Mesenchymal stem cell (in vitro differentiated cells and primary cell): ENCODE measurements around the gene MALT1.
A peak's percentile ranks its signal among the peaks of the same experiment; 100 is the strongest.

ENCODE experiments used
- DNase-seq: peaks from one replicate; pipeline ENCODE4 v3.0.0-alpha.2; 2013
- H2AFZ ChIP-seq: one replicate; pipeline ENCODE4 v1.6.1; 2013; ENCODE audit warnings: low read depth, mild to moderate bottlenecking, control low read depth, inconsistent platforms, low read length, moderate library complexity
- H2AK5ac ChIP-seq: 2 replicates; pipeline ENCODE4 v1.6.1; 2013; ENCODE audit warnings: low read length, moderate library complexity, mild to moderate bottlenecking, inconsistent platforms; ENCODE audit not compliant: severe bottlenecking
- H2BK120ac ChIP-seq: one replicate; pipeline ENCODE4 v1.6.1; 2013; ENCODE audit warnings: low read depth, mild to moderate bottlenecking, inconsistent platforms, low read length, moderate library complexity
- H2BK12ac ChIP-seq, 2 experiments: one replicate each; pipeline ENCODE4 v1.6.1; 2013; ENCODE audit warnings: inconsistent platforms in 2 of 2, low read length in 2 of 2, mild to moderate bottlenecking in 2 of 2, moderate library complexity in 2 of 2, control low read depth in 1 of 2
- H2BK15ac ChIP-seq: one replicate; pipeline ENCODE4 v1.6.1; 2013; ENCODE audit warnings: mild to moderate bottlenecking, low read depth, inconsistent platforms; ENCODE audit not compliant: poor library complexity, severe bottlenecking
- H2BK5ac ChIP-seq: 2 replicates; pipeline ENCODE4 v1.6.1; 2013; ENCODE audit warnings: low read depth, mild to moderate bottlenecking, low read length, control low read depth, inconsistent platforms; ENCODE audit not compliant: poor library complexity, severe bottlenecking
- H3K14ac ChIP-seq, 2 experiments: one replicate each; pipeline ENCODE4 v1.6.1; 2013; ENCODE audit warnings: inconsistent platforms in 2 of 2, low read length in 2 of 2, control low read depth in 1 of 2, mild to moderate bottlenecking in 1 of 2, moderate library complexity in 1 of 2
- H3K18ac ChIP-seq, 2 experiments: one replicate each; pipeline ENCODE4 v1.6.1; 2013; ENCODE audit warnings: inconsistent platforms in 2 of 2, low read length in 2 of 2, control low read depth in 1 of 2, low read depth in 1 of 2, mild to moderate bottlenecking in 1 of 2
- H3K23ac ChIP-seq, 2 experiments: one replicate each; pipeline ENCODE4 v1.6.1; 2013; ENCODE audit warnings: inconsistent platforms in 2 of 2, low read length in 2 of 2, mild to moderate bottlenecking in 2 of 2, moderate library complexity in 2 of 2, control low read depth in 1 of 2
- H3K27ac ChIP-seq: 2 replicates; pipeline ENCODE4 v1.5.1; 2013; ENCODE audit warnings: mild to moderate bottlenecking, moderate library complexity, low read length, control low read depth, inconsistent platforms; ENCODE audit not compliant: poor library complexity, severe bottlenecking
- H3K27me3 ChIP-seq, 2 experiments: 2 replicates each; pipeline versions ENCODE4 v1.6.1 to v1.7.0; 2013; ENCODE audit warnings: low read length in 2 of 2, mild to moderate bottlenecking in 2 of 2, moderate library complexity in 2 of 2, control low read depth in 1 of 2, inconsistent platforms in 1 of 2; ENCODE audit not compliant: control insufficient read depth in 1 of 2, insufficient read depth in 1 of 2
- H3K36me3 ChIP-seq, 2 experiments: 2 replicates each; pipeline versions ENCODE4 v1.6.1 to v1.7.0; 2013; ENCODE audit warnings: low read length in 2 of 2, control low read depth in 1 of 2, inconsistent platforms in 1 of 2, low read depth in 1 of 2, mild to moderate bottlenecking in 1 of 2; ENCODE audit not compliant: insufficient read depth in 2 of 2, control insufficient read depth in 1 of 2
- H3K4ac ChIP-seq, 2 experiments: one replicate each; pipeline ENCODE4 v1.6.1; 2013; ENCODE audit warnings: inconsistent platforms in 2 of 2, low read length in 2 of 2, mild to moderate bottlenecking in 2 of 2, moderate library complexity in 2 of 2, control low read depth in 1 of 2, low read depth in 1 of 2
- H3K4me1 ChIP-seq: 2 replicates; pipeline ENCODE4 v1.6.1; 2013; ENCODE audit warnings: low read depth, low read length, control low read depth; ENCODE audit not compliant: control insufficient read depth, insufficient read depth
- H3K4me2 ChIP-seq: 2 replicates; pipeline ENCODE4 v1.6.1; 2013; ENCODE audit warnings: low read length, mild to moderate bottlenecking, inconsistent platforms; ENCODE audit not compliant: poor library complexity, severe bottlenecking
- H3K4me3 ChIP-seq, 2 experiments: 2 replicates each; pipeline versions ENCODE4 v1.5.1 to v1.7.0; 2013; ENCODE audit warnings: low read length in 2 of 2, mild to moderate bottlenecking in 2 of 2, control low read depth in 1 of 2, low read depth in 1 of 2; ENCODE audit not compliant: insufficient read depth in 1 of 2
- H3K79me1 ChIP-seq: replicated peaks from 2 replicates; pipeline ENCODE4 v1.6.1; 2013; ENCODE audit warnings: mild to moderate bottlenecking, control low read depth, low read length, inconsistent platforms; ENCODE audit not compliant: poor library complexity, severe bottlenecking
- H3K9ac ChIP-seq: 2 replicates; pipeline ENCODE4 v1.7.0; 2013; ENCODE audit warnings: mild to moderate bottlenecking, low read length, moderate library complexity
- H3K9me3 ChIP-seq: 2 replicates; pipeline ENCODE4 v1.7.0; 2013; ENCODE audit warnings: mild to moderate bottlenecking, low read length; ENCODE audit not compliant: control insufficient read depth
- H4K8ac ChIP-seq: one replicate; pipeline ENCODE4 v1.6.1; 2013; ENCODE audit warnings: inconsistent platforms, mild to moderate bottlenecking, low read length, moderate library complexity
- H4K91ac ChIP-seq: one replicate; pipeline ENCODE4 v1.6.1; 2013; ENCODE audit warnings: mild to moderate bottlenecking, low read length, inconsistent platforms
- WGBS: methylation state at CpG from one replicate; pipeline ENCODE4 v1.1.7; 2013; ENCODE audit warnings: mixed read lengths; 5-methylcytosine and 5-hydroxymethylcytosine counted together

MALT1 gene

GRCh38 chr18:58761970-58762780 is 90.9 kb downstream of the MALT1 start:
- no peak overlapping the region for H3K4me2 ChIP-seq
- H2AFZ ChIP-seq: no peak overlapping the region
- H2BK120ac ChIP-seq: no peak overlapping the region
- H3K4me3 ChIP-seq: no peak overlapping the region
- no peaks in the 10 kb centered on the region for H3K36me3 ChIP-seq
- no peak overlapping the region for H3K27ac ChIP-seq
- no peak overlapping the region for H4K8ac ChIP-seq
- H3K4me1 ChIP-seq: peaks cover 4% of the 10 kb centered on the region
- no peak overlapping the region for H4K91ac ChIP-seq
- no peak for DNase-seq
- H2BK12ac ChIP-seq: no peak overlapping the region
- 94% methylated on average over 11 of the region's 15 CpGs for WGBS
- H3K14ac ChIP-seq: no peak overlapping the region
- no peak overlapping the region for H2BK5ac ChIP-seq
- H3K18ac ChIP-seq: no peak overlapping the region
- no peaks in the 10 kb centered on the region for H3K79me1 ChIP-seq
- H2AK5ac ChIP-seq: no peak overlapping the region
- H3K9me3 ChIP-seq: no peaks in the 10 kb centered on the region
- no peak overlapping the region for H3K9ac ChIP-seq
- H3K27me3 ChIP-seq: peaks cover 18 to 64% of the 10 kb centered on the region in 2 experiments
- no peak overlapping the region for H2BK15ac ChIP-seq
- no peak overlapping the region for H3K4ac ChIP-seq
- peak overlapping the region in 1 of 2 experiments; percentile 67 for H3K23ac ChIP-seq

GRCh38 chr18:58762781-58763171 is 91.5 kb downstream of the MALT1 start:
- no peak overlapping the region for H2BK120ac ChIP-seq
- H2BK15ac ChIP-seq: no peak overlapping the region
- no peak overlapping the region for H3K4ac ChIP-seq
- peaks cover 4% of the 10 kb centered on the region for H3K4me1 ChIP-seq
- no peak overlapping the region for H2BK12ac ChIP-seq
- no peak for DNase-seq
- H2AK5ac ChIP-seq: peak overlapping the region; percentile 16
- no peak overlapping the region for H2AFZ ChIP-seq
- H2BK5ac ChIP-seq: no peak overlapping the region
- H3K36me3 ChIP-seq: no peaks in the 10 kb centered on the region
- H4K91ac ChIP-seq: no peak overlapping the region
- no peak overlapping the region for H3K18ac ChIP-seq
- no peak overlapping the region for H3K9ac ChIP-seq
- no peak overlapping the region for H3K4me3 ChIP-seq
- H3K14ac ChIP-seq: peak overlapping the region in 1 of 2 experiments; percentile 22
- 90% methylated on average over 9 of the region's 10 CpGs for WGBS
- H3K9me3 ChIP-seq: no peaks in the 10 kb centered on the region
- H4K8ac ChIP-seq: no peak overlapping the region
- H3K79me1 ChIP-seq: no peaks in the 10 kb centered on the region
- H3K27me3 ChIP-seq: peaks cover 18 to 66% of the 10 kb centered on the region in 2 experiments
- H3K4me2 ChIP-seq: no peak overlapping the region
- no peak overlapping the region for H3K27ac ChIP-seq
- H3K23ac ChIP-seq: no peak overlapping the region

GRCh38 chr18:58766164-58766563 is 94.9 kb downstream of the MALT1 start:
- Histone ChIP-seq H2BK5ac (no peak overlapping the region), H3K4me3 (no peak overlapping the region), H3K9ac (no peak overlapping the region), H2BK120ac (no peak overlapping the region), H3K9me3 (no peaks in the 10 kb centered on the region), H3K4me1 (peaks cover 13% of the 10 kb centered on the region), H2AK5ac (no peak overlapping the region), H3K27me3 (peaks cover 31 to 80% of the 10 kb centered on the region in 2 experiments), H3K18ac (no peak overlapping the region), H3K4me2 (no peak overlapping the region), H4K91ac (no peak overlapping the region), H3K79me1 (no peaks in the 10 kb centered on the region), H3K4ac (no peak overlapping the region), H2AFZ (no peak overlapping the region), H4K8ac (no peak overlapping the region), H3K27ac (no peak overlapping the region), H2BK15ac (no peak overlapping the region), H3K14ac (no peak overlapping the region), H3K36me3 (no peaks in the 10 kb centered on the region), H2BK12ac (no peak overlapping the region), H3K23ac (no peak overlapping the region)
- DNase-seq: no peak
- 59% methylated on average over 3 of the region's 3 CpGs for WGBS

GRCh38 chr18:58766946-58767345 is 95.7 kb downstream of the MALT1 start:
- Histone ChIP-seq H4K91ac (no peak overlapping the region), H3K4me2 (no peak overlapping the region), H2BK120ac (no peak overlapping the region), H2BK15ac (no peak overlapping the region), H3K36me3 (no peaks in the 10 kb centered on the region), H4K8ac (no peak overlapping the region), H3K79me1 (no peaks in the 10 kb centered on the region), H3K18ac (no peak overlapping the region), H2BK5ac (no peak overlapping the region), H3K4me3 (no peak overlapping the region), H3K4me1 (peaks cover 10% of the 10 kb centered on the region), H3K9ac (no peak overlapping the region), H2AFZ (no peak overlapping the region), H2AK5ac (no peak overlapping the region), H3K23ac (no peak overlapping the region), H3K4ac (no peak overlapping the region), H3K27me3 (peaks cover 31 to 81% of the 10 kb centered on the region in 2 experiments), H3K9me3 (no peaks in the 10 kb centered on the region), H2BK12ac (no peak overlapping the region), H3K14ac (no peak overlapping the region), H3K27ac (no peak overlapping the region)
- WGBS: 83% methylated on average over 7 of the region's 7 CpGs
- no peak for DNase-seq
